Type B pancreatic cell (in vitro differentiated cells): ENCODE measurements around the gene CDH2. TPM values are rescaled to one million over a fixed set of nuclear protein-coding genes. Genes with fewer than 3 reads are reported as not detected.

Experiments used
- DNase-seq: peaks from one replicate; pipeline ENCODE4 v3.0.0; 2021; ENCODE audit warnings: mixed read lengths; ENCODE audit not compliant: unreplicated experiment; ENCODE audit errors: extremely low spot score
- H3K27ac Mint-ChIP-seq: 2 replicates; pipeline ENCODE4 v1.8.0; 2021; ENCODE audit warnings: mild to moderate bottlenecking, mixed read lengths
- H3K27me3 Mint-ChIP-seq: 2 replicates; pipeline ENCODE4 v1.8.0; 2021; ENCODE audit warnings: mixed read lengths
- H3K36me3 Mint-ChIP-seq: 2 replicates; pipeline ENCODE4 v1.8.0; 2021; ENCODE audit warnings: mixed read lengths
- H3K4me1 Mint-ChIP-seq: one replicate; pipeline ENCODE4 v1.8.0; 2021; ENCODE audit warnings: mixed read lengths; ENCODE audit not compliant: unreplicated experiment
- H3K4me3 Mint-ChIP-seq: 2 replicates; pipeline ENCODE4 v1.8.0; 2021; ENCODE audit warnings: mild to moderate bottlenecking, mixed read lengths
- H3K9me3 Mint-ChIP-seq: 2 replicates; pipeline ENCODE4 v1.8.0; 2021; ENCODE audit warnings: mixed read lengths
- CTCF ChIP-seq: fragments of 200-600 bp; sonication (generic); conservative IDR thresholded peaks from 2 replicates; pipeline ENCODE4 v1.5.0; 2021; ENCODE audit warnings: antibody characterized with exemption, mild to moderate bottlenecking
- total RNA-seq: library from RNA; stranded (reverse); gene quantifications from 2 replicates; pipeline ENCODE4 v1.2.1, GENCODE V29; 2021; ENCODE audit warnings: low replicate concordance

The CDH2 gene
- total RNA-seq, 1 donor from 2014 or later: 145 TPM

GRCh38 chr18:28067346-28067745, 109.6 kb downstream of the CDH2 start:
- Mint-ChIP-seq H3K4me3 (no peak overlapping the region), H3K9me3 (no peaks in the 10 kb centered on the region), H3K27me3 (no peaks in the 10 kb centered on the region), H3K4me1 (peaks cover 30% of the 10 kb centered on the region), H3K36me3 (peaks cover 12% of the 10 kb centered on the region), H3K27ac (no peak overlapping the region)
- no peak for DNase-seq
- no peak for TF ChIP-seq CTCF

DNA sequence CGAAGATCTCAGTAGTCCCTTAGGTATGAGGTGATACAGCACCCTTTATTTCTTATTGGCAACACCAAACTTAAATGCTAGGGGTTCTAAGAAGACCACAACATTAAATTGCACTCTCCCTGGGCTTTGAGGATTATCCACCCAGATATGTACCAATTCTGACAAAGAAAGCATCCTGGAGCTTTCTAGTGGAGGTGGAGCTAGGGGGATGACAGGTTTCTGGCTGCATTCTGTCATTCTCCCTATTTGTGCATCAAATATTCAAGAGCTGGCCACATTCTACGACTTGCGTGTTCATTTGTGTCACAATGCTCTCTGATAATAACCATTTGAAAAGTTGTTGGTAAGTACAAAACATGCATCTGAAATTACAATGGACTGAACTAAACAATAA, 111.1 kb downstream of the CDH2 start:
- Mint-ChIP-seq H3K27ac (no peak overlapping the region), H3K4me1 (peaks cover 15% of the 10 kb centered on the region), H3K9me3 (no peaks in the 10 kb centered on the region), H3K27me3 (no peaks in the 10 kb centered on the region), H3K4me3 (no peak overlapping the region), H3K36me3 (peaks cover 8% of the 10 kb centered on the region)
- no peak for TF ChIP-seq CTCF
- DNase-seq: no peak

DNA sequence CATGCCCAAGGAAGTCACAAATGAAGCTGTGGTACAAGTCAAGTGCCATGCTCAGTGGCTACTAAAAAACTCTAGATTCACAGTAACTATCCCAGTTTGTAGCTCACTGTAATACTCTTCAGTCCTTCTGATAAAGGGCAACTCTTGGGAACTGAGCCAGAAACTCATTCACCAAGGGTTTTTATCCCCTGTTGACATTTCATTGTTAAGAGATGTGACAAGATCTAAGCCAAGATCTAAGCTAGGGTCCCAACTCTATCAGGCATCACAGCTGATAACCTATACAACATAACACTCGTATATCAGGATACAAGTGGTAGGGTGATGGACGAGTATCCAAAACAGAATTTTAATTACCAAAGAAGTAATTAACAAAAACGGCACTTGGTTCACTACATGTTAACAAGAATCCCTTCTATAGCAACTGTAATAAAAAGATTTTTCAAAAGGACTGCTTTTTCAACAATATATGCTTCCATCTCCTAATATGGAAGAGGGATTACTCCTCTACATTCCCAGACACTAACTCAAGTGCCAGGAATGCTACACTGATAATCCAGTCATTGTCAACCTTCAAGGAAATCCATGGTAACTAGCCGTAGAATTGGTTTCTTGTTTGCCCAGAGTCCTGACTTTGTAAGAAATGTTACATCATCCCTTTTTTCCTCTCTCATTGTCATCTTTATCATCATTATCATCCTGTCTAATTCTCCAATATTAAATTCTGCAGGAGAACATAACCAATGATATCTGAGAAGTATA, 111.7 kb downstream of the CDH2 start:
- no peak overlapping the region for H3K27ac Mint-ChIP-seq
- peaks cover 8% of the 10 kb centered on the region for H3K36me3 Mint-ChIP-seq
- H3K27me3 Mint-ChIP-seq: no peaks in the 10 kb centered on the region
- no peaks in the 10 kb centered on the region for H3K9me3 Mint-ChIP-seq
- DNase-seq: no peak
- H3K4me3 Mint-ChIP-seq: no peak overlapping the region
- no peak for TF ChIP-seq CTCF
- peaks cover 15% of the 10 kb centered on the region for H3K4me1 Mint-ChIP-seq

DNA sequence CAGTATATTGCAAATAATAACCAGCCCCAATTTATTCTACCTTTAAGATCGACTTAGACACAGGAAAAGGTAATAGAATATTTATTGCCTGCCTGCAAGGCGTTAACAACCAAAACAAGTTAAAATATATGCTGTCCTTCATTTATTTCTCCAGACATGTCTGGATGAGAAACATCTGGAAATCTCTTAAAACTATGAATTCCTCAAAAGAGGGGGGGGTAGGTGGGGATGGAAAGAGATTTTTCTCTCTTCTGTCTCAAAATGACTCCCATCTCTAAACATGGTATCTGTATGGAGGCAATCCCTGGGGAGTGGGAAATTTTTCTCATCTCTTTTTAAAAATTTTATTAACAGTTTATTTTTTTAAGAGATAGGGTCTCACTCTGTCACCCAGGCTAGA, 113.0 kb downstream of the CDH2 start:
- no peak for DNase-seq
- Mint-ChIP-seq H3K4me3 (no peak overlapping the region), H3K27me3 (no peaks in the 10 kb centered on the region), H3K27ac (no peak overlapping the region), H3K36me3 (peaks cover 8% of the 10 kb centered on the region), H3K4me1 (peaks cover 15% of the 10 kb centered on the region), H3K9me3 (no peaks in the 10 kb centered on the region)
- no peak for TF ChIP-seq CTCF

GRCh38 chr18:28063271-28063761, 113.6 kb downstream of the CDH2 start:
- Mint-ChIP-seq H3K4me1 (peaks cover 15% of the 10 kb centered on the region), H3K27ac (no peak overlapping the region)

More at GRCh38 chr18:28063271-28063761, 113.6 kb downstream of the CDH2 start:
- H3K36me3 Mint-ChIP-seq: peaks cover 8% of the 10 kb centered on the region
- H3K9me3 Mint-ChIP-seq: no peaks in the 10 kb centered on the region
- H3K4me3 Mint-ChIP-seq: no peak overlapping the region
- DNase-seq: no peak
- H3K27me3 Mint-ChIP-seq: no peaks in the 10 kb centered on the region
- TF ChIP-seq CTCF: no peak
